ENCODE data around the gene FXYD4. TPM values are rescaled to one million over a fixed set of nuclear protein-coding genes. Genes with fewer than 3 reads are reported as not detected.

FXYD4 gene
- total and polyA plus RNA-seq, 2 of the 8 experiments (the other 6 are each of a cell fraction or from before 2014, with no cell fraction given): not detected

- H2AK5ac ChIP-seq (ENCODE audit: low read depth, low read length): no peak overlapping the region
- H4K5ac ChIP-seq (ENCODE audit: insufficient read length, low read depth, low read length): no peak overlapping the region
- H3K14ac ChIP-seq (ENCODE audit: insufficient read length): no peak overlapping the region
- H2BK15ac ChIP-seq (ENCODE audit: low read length): no peak overlapping the region
- H3K23me2 ChIP-seq (ENCODE audit: low read depth, low read length): peaks cover 10% of the 10 kb centered on the region
- POLR2A ChIA-PET (ENCODE audit: partially characterized antibody): interaction anchor here (1.0 to 10.5 kb wide), 11 partner anchors 7 to 58 kb away, joined by 3 to 112 read pairs (median 6); partner anchors contain the start of genes HNRNPF and ZNF487
- DNase-seq (ENCODE audit: low read depth in 1 of 2, low spot score in 2 of 2): no peak
- WGBS, 2 experiments (ENCODE audit: extremely low coverage in 1 of 2, insufficient coverage in 1 of 2, insufficient read length in 1 of 2, insufficient replicate concordance in 2 of 2, low coverage in 1 of 2, low lambda C conversion rate in 2 of 2, missing lambda C conversion rate in 1 of 2): 97% methylated on average over 5 of the region's 5 CpGs; no CpG with 5 or more reads in 1 of the 2 experiments
- H3K23ac ChIP-seq (ENCODE audit: insufficient read length): no peak overlapping the region
- H3K36me3 ChIP-seq (ENCODE audit: control insufficient read depth in 2 of 4, insufficient read depth in 4 of 4, low read length in 3 of 4): peaks cover under 1 to 12% (median 5%) of the 10 kb centered on the region in 4 experiments; a peak in 4 of 8 replicates
- H3K9me3 ChIP-seq (ENCODE audit: insufficient read depth in 2 of 2, low read depth in 1 of 2, low read length in 1 of 2): no peaks in the 10 kb centered on the region
- peak overlapping the region in 1 of 4 experiments; percentile 4; a peak in 1 of 8 replicates for H3K4me3 ChIP-seq (ENCODE audit: extremely low read depth in 1 of 4, insufficient read depth in 2 of 4, low read depth in 3 of 4, low read length in 4 of 4)
- peak overlapping the region; percentile 35; the same call in 1 of the 2 replicates for H2BK12ac ChIP-seq (ENCODE audit: low read depth, low read length)
- peak overlapping the region; percentile 21; the same call in 1 of the 2 replicates for H2BK5ac ChIP-seq (ENCODE audit: low read depth, low read length)
- peak overlapping the region in 1 of 2 experiments; percentile 86; a peak in 2 of 4 replicates for H3K4me2 ChIP-seq (ENCODE audit: insufficient read depth in 1 of 2, low read depth in 2 of 2, low read length in 2 of 2)
- H3K56ac ChIP-seq (replicated peaks; ENCODE audit: insufficient read length, low read depth, low read length): no peak overlapping the region
- peaks cover 17 to 26% of the 10 kb centered on the region in 2 experiments for H4K20me1 ChIP-seq (replicated peaks in 1 of 2; ENCODE audit: control insufficient read depth in 1 of 2, insufficient read depth in 2 of 2, low read length in 2 of 2)
- H3K27me3 ChIP-seq (replicated peaks in 1 of 4; ENCODE audit: control insufficient read depth in 3 of 4, extremely low read depth in 1 of 4, insufficient read depth in 3 of 4, low read length in 3 of 4): no peaks in the 10 kb centered on the region
- no peak overlapping the region for H3K18ac ChIP-seq (ENCODE audit: extremely low read depth, low read length)
- no peak overlapping the region for H2BK20ac ChIP-seq (ENCODE audit: low read length)
- no peak overlapping the region for H3K9ac ChIP-seq (replicated peaks in 1 of 4; ENCODE audit: extremely low read depth in 1 of 4, low read depth in 3 of 4, low read length in 3 of 4)
- no peak overlapping the region for H2AFZ ChIP-seq (ENCODE audit: low read length)
- no peaks in the 10 kb centered on the region; the same call in none of the 2 replicates for H3K79me1 ChIP-seq (ENCODE audit: low read depth, low read length)
- H3K79me2 ChIP-seq (ENCODE audit: control insufficient read depth in 1 of 2, insufficient read depth in 2 of 2, low read length in 2 of 2): peaks cover 59 to 92% of the 10 kb centered on the region in 2 experiments
- no peak for FAIRE-seq
- no peak overlapping the region for H3K27ac ChIP-seq (ENCODE audit: low read depth, low read length)
- CTCF ChIA-PET (ENCODE audit: partially characterized antibody): interaction anchor here (1.8 to 1.9 kb wide), 2 partner anchors 21 to 107 kb away, joined by 4 to 5 read pairs; no protein-coding TSS in a partner anchor
- no peak overlapping the region for H4K8ac ChIP-seq (ENCODE audit: extremely low read depth, insufficient read depth, low read length)
- no peak overlapping the region for H2BK120ac ChIP-seq (replicated peaks; ENCODE audit: low read depth, low read length)
- H3K4me1 ChIP-seq (replicated peaks in 1 of 4; ENCODE audit: control insufficient read depth in 3 of 4, insufficient read depth in 4 of 4, low read length in 3 of 4): peaks cover 5 to 22% (median 16%) of the 10 kb centered on the region in 4 experiments
- no peak overlapping the region for H3K4ac ChIP-seq (replicated peaks; ENCODE audit: insufficient read length, low read depth, low read length)
- peak overlapping the region; percentile 7 for H4K91ac ChIP-seq (replicated peaks; ENCODE audit: insufficient read length, low read length)
- 0 out of 2 replicates have a peak, but pooled peaks have one; percentile 33 for TF ChIP-seq POLR2AphosphoS5 (IDR thresholded peaks at IDR 0.05; ENCODE audit: low read depth, low read length)
- no peak for TF ChIP-seq SAP30 (IDR thresholded peaks at IDR 0.05; ENCODE audit: insufficient read depth, insufficient replicate concordance, low read length)
- TF ChIP-seq KDM1A (IDR thresholded peaks at IDR 0.05; ENCODE audit: borderline replicate concordance, low read length): no peak
These were observed 28.2 kb downstream of the FXYD4 start for GRCh38 chr10:43399320-43400310.

All from H1 (cell line).